C4-2B (cell line): ENCODE data around the gene NBAS.

Experiments used
- CTCF ChIP-seq: fragments of 450-650 bp; conservative IDR thresholded peaks from 2 replicates; pipeline ENCODE4 v1.5.1; 2017; ENCODE audit warnings: mild to moderate bottlenecking
- ZFX ChIP-seq: fragments of 450-650 bp; IDR thresholded peaks from 2 replicates; pipeline ENCODE4 v1.6.1; 2017

GRCh38 chr2:15377202-15377601 is 183.9 kb downstream of the NBAS start:
- TF ChIP-seq CTCF (no peak), ZFX (no peak)
